Smooth muscle cell (in vitro differentiated cells): ENCODE data around the gene ASB17. TPM values are rescaled to one million over a fixed set of nuclear protein-coding genes. Genes with fewer than 3 reads are reported as not detected.

Experiments used
- DNase-seq: peaks from one replicate; lab custom pipeline; 2025; ENCODE audit not compliant: unreplicated experiment; lab: John Stamatoyannopoulos, UW
- H2AFZ ChIP-seq: fragments of 200-600 bp; sonication (generic); 2 replicates; pipeline ENCODE4 v1.6.0; 2016; ENCODE audit warnings: antibody characterized with exemption, low read depth, mild to moderate bottlenecking
- H3F3A ChIP-seq: fragments of 200-600 bp; sonication (generic); 2 replicates; pipeline ENCODE4 v1.6.0; 2017; ENCODE audit warnings: antibody characterized with exemption, low read depth
- H3K27ac ChIP-seq: fragments of 200-600 bp; sonication (generic); 2 replicates; pipeline ENCODE4 v1.5.1; 2016; ENCODE audit warnings: low read depth, mild to moderate bottlenecking
- H3K27me3 ChIP-seq: fragments of 200-600 bp; sonication (generic); 2 replicates; pipeline ENCODE4 v1.6.1; 2016; ENCODE audit warnings: low read depth, mild to moderate bottlenecking
- H3K36me3 ChIP-seq: fragments of 200-600 bp; sonication (generic); 2 replicates; pipeline ENCODE4 v1.5.1; 2016; ENCODE audit warnings: low read depth
- H3K4me1 ChIP-seq: fragments of 200-600 bp; sonication (generic); 2 replicates; pipeline ENCODE4 v1.5.1; 2016; ENCODE audit warnings: low read depth
- H3K4me2 ChIP-seq: fragments of 200-600 bp; sonication (generic); 2 replicates; pipeline ENCODE4 v1.6.0; 2016; ENCODE audit warnings: mild to moderate bottlenecking
- H3K4me3 ChIP-seq: fragments of 200-600 bp; sonication (generic); 2 replicates; pipeline ENCODE4 v1.5.1; 2016; ENCODE audit warnings: mild to moderate bottlenecking
- H3K79me2 ChIP-seq: fragments of 200-600 bp; sonication (generic); 2 replicates; pipeline ENCODE4 v1.6.0; 2016; ENCODE audit warnings: low read depth, mild to moderate bottlenecking
- H3K9ac ChIP-seq: fragments of 200-600 bp; sonication (generic); 2 replicates; pipeline ENCODE4 v1.6.0; 2016; ENCODE audit warnings: low read depth
- H3K9me3 ChIP-seq: fragments of 200-600 bp; sonication (generic); replicated peaks from 2 replicates; pipeline ENCODE4 v1.5.1; 2016; ENCODE audit warnings: low read depth
- H4K20me1 ChIP-seq: fragments of 200-600 bp; sonication (generic); 2 replicates; pipeline ENCODE4 v1.6.0; 2016; ENCODE audit warnings: low read depth
- CTCF ChIP-seq: fragments of 200-600 bp; sonication (generic); IDR thresholded peaks from 2 replicates; pipeline ENCODE4 v1.5.1; 2017; ENCODE audit warnings: borderline replicate concordance, mild to moderate bottlenecking, antibody characterized with exemption; ENCODE audit not compliant: insufficient read depth, poor library complexity, severe bottlenecking
- WGBS: methylation state at CpG from one replicate; pipeline ENCODE4 v1.1.7; 2016; ENCODE audit warnings: low lambda C conversion rate; 5-methylcytosine and 5-hydroxymethylcytosine counted together
- polyA plus RNA-seq: library from polyadenylated mRNA; unstranded; fragments of >200 nt; fragmentation: Nextera tagmentation; extraction: Ambion mirVana; gene quantifications from 2 replicates; pipeline ENCODE4 v1.2.1, GENCODE V29; 2016
- total RNA-seq: library from RNA; depleted of rRNA; stranded (reverse); fragments of >200 nt; gene quantifications from 2 replicates; pipeline ENCODE4 v1.2.3, GENCODE V29; 2014

ASB17 gene
- total and polyA plus RNA-seq, 2 experiments from 2014 or later, result not detected

GRCh38 chr1:75937034-75937433 lies 4.8 kb upstream of the ASB17 start:
- no peak for DNase-seq
- H3K36me3 ChIP-seq, result no peaks in the 10 kb centered on the region
- no peak overlapping the region for H3K4me3 ChIP-seq
- no peaks in the 10 kb centered on the region for H3K79me2 ChIP-seq
- H3K27ac ChIP-seq, result no peak overlapping the region
- no peak overlapping the region for H3K9ac ChIP-seq
- no peaks in the 10 kb centered on the region for H3K9me3 ChIP-seq
- H3F3A ChIP-seq, result no peaks in the 10 kb centered on the region
- WGBS, result 8% methylated on average over 1 of the region's 1 CpG
- no peak for TF ChIP-seq CTCF
- peak overlapping the region; percentile 58 for H3K4me2 ChIP-seq
- H3K27me3 ChIP-seq, result no peaks in the 10 kb centered on the region
- H2AFZ ChIP-seq, result no peak overlapping the region
- no peaks in the 10 kb centered on the region for H4K20me1 ChIP-seq
- H3K4me1 ChIP-seq, result peaks cover 6% of the 10 kb centered on the region

DNA sequence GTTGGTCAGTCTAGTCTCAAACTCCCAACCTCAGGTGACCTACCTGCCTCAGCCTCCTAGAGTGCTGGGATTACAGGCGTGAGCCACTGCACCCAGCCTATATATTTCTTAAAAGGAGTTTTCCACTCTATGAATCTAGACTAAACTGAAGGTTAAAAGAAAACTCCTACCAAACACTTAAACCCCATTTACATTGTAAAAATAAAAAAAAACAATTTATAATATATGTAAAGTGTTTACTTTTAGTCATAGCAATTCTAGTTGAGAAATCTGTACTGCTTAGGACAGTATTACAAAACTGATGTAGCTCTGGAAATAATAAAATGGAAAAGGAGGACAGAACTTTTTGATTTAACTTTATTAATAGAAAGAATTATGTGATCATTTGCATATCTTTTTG lies 9.5 kb downstream of the ASB17 start:
- Histone ChIP-seq H2AFZ (no peak overlapping the region), H3K4me2 (no peak overlapping the region), H3K4me1 (no peaks in the 10 kb centered on the region), H3K9me3 (no peaks in the 10 kb centered on the region), H4K20me1 (no peaks in the 10 kb centered on the region), H3K27ac (no peak overlapping the region), H3K4me3 (no peak overlapping the region), H3K36me3 (no peaks in the 10 kb centered on the region), H3K27me3 (no peaks in the 10 kb centered on the region), H3K79me2 (no peaks in the 10 kb centered on the region), H3K9ac (no peak overlapping the region), H3F3A (no peaks in the 10 kb centered on the region)
- WGBS, result 90% methylated on average over 1 of the region's 1 CpG
- DNase-seq, result no peak
- no peak for TF ChIP-seq CTCF

GRCh38 chr1:75916834-75917233 lies 15.4 kb downstream of the ASB17 start:
- H3K9ac ChIP-seq, result no peak overlapping the region
- 96% methylated on average over 2 of the region's 2 CpGs for WGBS
- DNase-seq, result no peak
- H3K9me3 ChIP-seq, result no peaks in the 10 kb centered on the region
- no peak overlapping the region for H2AFZ ChIP-seq
- H3K27ac ChIP-seq, result no peak overlapping the region
- no peaks in the 10 kb centered on the region for H3K27me3 ChIP-seq
- TF ChIP-seq CTCF, result no peak
- no peaks in the 10 kb centered on the region for H4K20me1 ChIP-seq
- H3F3A ChIP-seq, result no peaks in the 10 kb centered on the region
- no peaks in the 10 kb centered on the region for H3K79me2 ChIP-seq
- no peaks in the 10 kb centered on the region for H3K4me1 ChIP-seq
- no peaks in the 10 kb centered on the region for H3K36me3 ChIP-seq
- no peak overlapping the region for H3K4me2 ChIP-seq
- no peak overlapping the region for H3K4me3 ChIP-seq

DNA sequence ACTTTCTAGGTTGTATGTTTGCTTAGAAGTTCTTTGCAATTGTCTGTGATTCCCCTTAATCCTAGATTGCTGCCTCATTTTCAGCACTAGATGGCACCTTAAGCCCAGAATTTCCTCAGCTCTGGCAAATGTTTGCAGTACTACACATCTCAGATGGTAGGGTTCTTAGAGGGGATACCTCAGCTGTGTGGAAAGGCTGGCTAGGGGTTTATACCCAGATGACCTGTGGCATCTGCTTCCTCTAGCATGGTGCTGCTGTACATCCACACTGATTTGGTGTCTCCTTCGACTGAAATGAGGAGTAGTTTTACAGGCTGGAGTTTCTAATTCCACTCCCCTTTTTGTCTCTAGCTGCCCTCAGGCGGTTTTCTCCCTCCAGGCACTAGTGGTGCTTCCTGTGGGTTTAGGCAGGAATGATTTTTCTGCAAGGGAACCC lies 23.5 kb downstream of the ASB17 start:
- Histone ChIP-seq H3F3A (no peaks in the 10 kb centered on the region), H3K4me3 (no peak overlapping the region), H3K9ac (no peak overlapping the region), H3K4me2 (no peak overlapping the region), H3K4me1 (no peaks in the 10 kb centered on the region), H3K9me3 (no peaks in the 10 kb centered on the region), H3K27me3 (no peaks in the 10 kb centered on the region), H4K20me1 (no peaks in the 10 kb centered on the region), H3K36me3 (no peaks in the 10 kb centered on the region), H2AFZ (peak overlapping the region; percentile 15), H3K79me2 (no peaks in the 10 kb centered on the region), H3K27ac (no peak overlapping the region)
- 40% methylated on average over 2 of the region's 2 CpGs for WGBS
- TF ChIP-seq CTCF, result peak; percentile 62
- DNase-seq, result no peak
